Adipocyte (in vitro differentiated cells): ENCODE data around the gene SLC6A20.

Experiments used
- DNase-seq: peaks from one replicate; pipeline ENCODE4 v3.0.0-alpha.2; 2015; ENCODE audit warnings: low read depth
- H3K27me3 ChIP-seq: replicated peaks from 2 replicates; pipeline ENCODE4 v1.7.0; 2013; ENCODE audit warnings: mild to moderate bottlenecking, low read length, moderate library complexity; ENCODE audit not compliant: control insufficient read depth, insufficient read depth
- H3K36me3 ChIP-seq: 2 replicates; pipeline ENCODE4 v1.7.0; 2013; ENCODE audit warnings: low read length, mild to moderate bottlenecking, moderate library complexity; ENCODE audit not compliant: control insufficient read depth, insufficient read depth, severe bottlenecking
- H3K4me1 ChIP-seq: 2 replicates; pipeline ENCODE4 v1.7.0; 2013; ENCODE audit warnings: mild to moderate bottlenecking, low read length, moderate library complexity; ENCODE audit not compliant: control insufficient read depth, insufficient read depth
- H3K4me3 ChIP-seq: 2 replicates; pipeline ENCODE4 v1.7.0; 2013; ENCODE audit warnings: mild to moderate bottlenecking, low read length, moderate library complexity
- H3K9ac ChIP-seq: 2 replicates; pipeline ENCODE4 v1.7.0; 2013; ENCODE audit warnings: mild to moderate bottlenecking, low read length, moderate library complexity
- H3K9me3 ChIP-seq: 2 replicates; pipeline ENCODE4 v1.7.0; 2013; ENCODE audit warnings: mild to moderate bottlenecking, low read length, moderate library complexity; ENCODE audit not compliant: control insufficient read depth

SLC6A20 gene

DNA sequence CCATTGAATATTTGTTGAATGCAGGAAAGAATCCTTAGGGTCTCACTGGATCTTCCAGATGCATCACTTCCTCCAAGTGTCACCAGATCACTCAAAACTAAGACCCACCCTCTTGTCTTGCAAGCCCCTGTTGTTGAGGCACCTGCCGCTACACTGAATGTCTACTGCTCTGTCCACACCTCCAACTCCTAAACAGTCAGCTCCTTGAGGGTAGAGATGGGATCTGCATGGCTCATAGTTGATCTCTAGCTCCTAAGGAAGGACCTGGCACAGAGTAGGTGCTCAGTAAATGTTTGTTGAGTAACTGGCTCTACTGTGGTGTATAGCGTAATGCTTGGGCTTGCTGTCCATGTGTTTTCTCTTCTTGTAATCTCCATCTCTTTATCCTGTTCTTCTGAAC lies 8.8 kb downstream of the SLC6A20 start:
- Histone ChIP-seq H3K36me3 (no peaks in the 10 kb centered on the region), H3K27me3 (peaks cover 45% of the 10 kb centered on the region), H3K9me3 (peaks cover 31% of the 10 kb centered on the region), H3K4me3 (no peak overlapping the region), H3K4me1 (no peaks in the 10 kb centered on the region), H3K9ac (no peak overlapping the region)
- no peak for DNase-seq

- DNase-seq, result no peak
- Histone ChIP-seq H3K27me3 (peaks cover 45% of the 10 kb centered on the region), H3K4me3 (no peak overlapping the region), H3K4me1 (no peaks in the 10 kb centered on the region), H3K9me3 (peaks cover 31% of the 10 kb centered on the region), H3K36me3 (no peaks in the 10 kb centered on the region), H3K9ac (no peak overlapping the region)
Measured at GRCh38 chr3:45786801-45787495, 9.4 kb downstream of the SLC6A20 start.

- H3K4me3 ChIP-seq, result no peak overlapping the region
- H3K27me3 ChIP-seq, result peaks cover 45% of the 10 kb centered on the region
- no peaks in the 10 kb centered on the region for H3K4me1 ChIP-seq
- H3K9ac ChIP-seq, result no peak overlapping the region
- no peak for DNase-seq
- H3K9me3 ChIP-seq, result peaks cover 31% of the 10 kb centered on the region
- H3K36me3 ChIP-seq, result no peaks in the 10 kb centered on the region
Measured at GRCh38 chr3:45785605-45786150, 10.7 kb downstream of the SLC6A20 start.

GRCh38 chr3:45783667-45784066 lies 12.7 kb downstream of the SLC6A20 start:
- Histone ChIP-seq H3K9me3 (peaks cover 18% of the 10 kb centered on the region), H3K4me3 (no peak overlapping the region), H3K36me3 (no peaks in the 10 kb centered on the region), H3K4me1 (no peaks in the 10 kb centered on the region), H3K9ac (no peak overlapping the region), H3K27me3 (peaks cover 57% of the 10 kb centered on the region)
- DNase-seq, result no peak

DNA sequence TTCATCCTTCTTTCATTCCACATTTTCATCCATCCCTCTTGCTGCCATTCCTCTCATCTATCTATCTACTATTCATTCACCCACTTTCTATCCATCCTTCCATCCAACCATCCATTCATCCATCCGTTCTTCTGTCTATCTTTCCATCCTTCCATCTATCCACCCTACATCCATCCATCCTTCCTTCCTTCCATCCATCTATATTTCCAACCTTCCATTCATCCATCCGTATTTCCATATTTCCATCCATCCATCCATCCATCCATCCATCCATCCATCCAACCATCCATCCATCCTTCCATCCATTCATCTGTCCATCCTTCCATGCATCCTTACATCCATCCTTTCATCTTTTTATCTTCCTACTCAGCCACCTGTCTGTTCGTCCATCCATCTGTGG lies 14.0 kb downstream of the SLC6A20 start:
- no peak overlapping the region for H3K4me3 ChIP-seq
- H3K9me3 ChIP-seq, result peaks cover 11% of the 10 kb centered on the region
- H3K4me1 ChIP-seq, result no peaks in the 10 kb centered on the region
- peaks cover 64% of the 10 kb centered on the region for H3K27me3 ChIP-seq
- no peaks in the 10 kb centered on the region for H3K36me3 ChIP-seq
- DNase-seq, result no peak
- no peak overlapping the region for H3K9ac ChIP-seq

DNA sequence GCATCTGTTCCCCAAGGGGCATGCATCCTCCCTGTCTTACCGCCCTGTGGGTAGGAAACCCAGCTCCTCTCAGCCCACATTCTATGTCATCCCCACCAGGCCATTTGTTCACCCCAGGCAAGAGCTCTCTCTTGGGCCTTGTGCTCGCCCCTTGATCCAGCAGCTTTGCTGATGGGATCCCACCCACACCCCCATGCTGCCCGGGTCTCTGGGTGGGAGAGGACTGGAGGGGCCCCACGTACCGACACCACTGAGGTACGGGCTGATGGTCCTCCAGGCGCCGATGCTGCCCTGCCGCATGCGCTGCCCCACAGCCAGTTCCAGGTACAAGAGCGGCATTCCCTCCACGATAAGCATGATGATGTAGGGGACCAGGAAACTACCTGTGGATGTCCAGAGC lies 14.5 kb downstream of the SLC6A20 start:
- Histone ChIP-seq H3K27me3 (peaks cover 63% of the 10 kb centered on the region), H3K4me1 (no peaks in the 10 kb centered on the region), H3K4me3 (no peak overlapping the region), H3K36me3 (no peaks in the 10 kb centered on the region), H3K9me3 (peaks cover 11% of the 10 kb centered on the region), H3K9ac (no peak overlapping the region)
- DNase-seq, result no peak

DNA sequence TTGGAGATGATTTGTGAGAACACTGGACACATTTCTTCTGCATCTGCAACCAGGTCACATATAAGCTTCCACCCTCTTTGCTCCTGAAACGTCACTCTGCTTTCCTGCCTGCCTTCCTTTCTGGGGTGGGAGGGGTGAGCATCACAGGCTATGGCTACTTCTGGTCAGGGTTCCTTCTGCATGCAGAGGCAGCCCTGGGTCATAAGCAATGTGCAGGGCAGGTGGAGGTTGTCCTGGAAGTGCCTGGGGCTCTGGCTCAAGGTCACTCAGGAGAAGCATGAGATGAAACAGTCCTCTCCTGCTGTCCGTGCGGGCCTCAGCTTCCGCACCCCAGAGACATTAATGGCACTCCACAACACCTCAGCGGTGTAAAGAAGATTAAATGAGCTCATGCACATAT lies 15.1 kb downstream of the SLC6A20 start:
- DNase-seq, result no peak
- no peak overlapping the region for H3K4me3 ChIP-seq
- H3K9me3 ChIP-seq, result peaks cover 11% of the 10 kb centered on the region
- H3K36me3 ChIP-seq, result no peaks in the 10 kb centered on the region
- no peak overlapping the region for H3K9ac ChIP-seq
- H3K4me1 ChIP-seq, result no peaks in the 10 kb centered on the region
- H3K27me3 ChIP-seq, result peaks cover 68% of the 10 kb centered on the region

- H3K9ac ChIP-seq, result no peak overlapping the region
- no peak for DNase-seq
- no peak overlapping the region for H3K4me3 ChIP-seq
- H3K4me1 ChIP-seq, result no peaks in the 10 kb centered on the region
- H3K9me3 ChIP-seq, result peaks cover 9% of the 10 kb centered on the region
- H3K36me3 ChIP-seq, result no peaks in the 10 kb centered on the region
- H3K27me3 ChIP-seq, result peaks cover 75% of the 10 kb centered on the region
Measured at GRCh38 chr3:45779746-45780735, 16.3 kb downstream of the SLC6A20 start.

DNA sequence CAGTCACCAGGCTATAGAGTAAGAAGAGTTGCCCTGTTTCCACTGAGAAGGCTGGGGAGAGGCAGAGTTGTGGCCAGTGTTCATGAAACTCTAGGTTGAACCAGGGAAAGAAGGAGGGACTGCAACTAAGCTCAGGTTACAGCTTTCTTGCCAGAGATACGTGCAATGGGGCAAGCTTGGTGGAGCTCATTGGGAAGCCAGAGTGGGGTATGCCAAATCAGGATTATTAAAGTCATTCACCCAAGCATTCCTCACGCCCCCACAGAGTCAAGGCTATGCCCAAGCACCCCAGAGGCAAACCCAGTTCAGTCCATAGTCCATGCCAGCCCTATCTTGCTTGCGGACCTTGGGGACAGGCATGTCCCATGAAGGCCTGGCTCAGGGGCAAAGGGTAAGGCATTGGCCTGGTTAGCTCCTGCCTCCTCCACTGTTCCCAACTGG lies 17.6 kb downstream of the SLC6A20 start:
- H3K27me3 ChIP-seq, result peaks cover 82% of the 10 kb centered on the region

GRCh38 chr3:45777746-45778386 lies 18.5 kb downstream of the SLC6A20 start:
- Histone ChIP-seq H3K9me3 (no peaks in the 10 kb centered on the region), H3K9ac (no peak overlapping the region), H3K27me3 (peaks cover 86% of the 10 kb centered on the region), H3K4me1 (no peaks in the 10 kb centered on the region), H3K4me3 (no peak overlapping the region), H3K36me3 (no peaks in the 10 kb centered on the region)
- DNase-seq, result no peak

More for the DNA sequence above, 17.6 kb downstream of the SLC6A20 start:
- H3K9me3 ChIP-seq, result no peaks in the 10 kb centered on the region
- H3K36me3 ChIP-seq, result no peaks in the 10 kb centered on the region
- H3K9ac ChIP-seq, result no peak overlapping the region
- H3K4me3 ChIP-seq, result no peak overlapping the region
- no peak for DNase-seq
- no peaks in the 10 kb centered on the region for H3K4me1 ChIP-seq
